ENCODE measurements around the gene C11orf98. TPM values are rescaled to one million over a fixed set of nuclear protein-coding genes. Genes with fewer than 3 reads are reported as not detected.

Gene C11orf98
- polyA plus RNA-seq, 1 donor: 60.4 TPM

- Histone ChIP-seq H3K4me1 (ENCODE audit: control insufficient read depth, insufficient read depth, low read length) (peaks cover 40% of the 10 kb centered on the region), H3K9me3 (ENCODE audit: control insufficient read depth, low read depth, low read length) (no peaks in the 10 kb centered on the region), H3K27ac (ENCODE audit: low read length) (peak overlapping the region; percentile 78), H3K4me3 (ENCODE audit: low read length) (no peak overlapping the region), H3K27me3 (ENCODE audit: control insufficient read depth, insufficient read depth, low read length) (no peaks in the 10 kb centered on the region), H3K36me3 (ENCODE audit: control insufficient read depth, insufficient read depth, low read length) (peaks cover 37% of the 10 kb centered on the region)
- WGBS (ENCODE audit: insufficient coverage, low lambda C conversion rate): no CpG with 5 or more reads among the region's 15 CpGs
- DNase-seq: peak in 1 of 2 donors; percentile 27
Measured at GRCh38 chr11:62613291-62613778, 51.7 kb downstream of the C11orf98 start.

Other genes with a start within 250 kb of the C11orf98 start
- gene SCGB1A1, start 246.2 kb downstream of the C11orf98 start, polyA plus RNA-seq: not detected
- gene AHNAK, start 118.4 kb downstream of the C11orf98 start, polyA plus RNA-seq: 134 TPM
- 2,426 TPM for gene EEF1G, start 91.3 kb downstream of the C11orf98 start, polyA plus RNA-seq
- gene TUT1, start 73.7 kb downstream of the C11orf98 start, polyA plus RNA-seq: 18.7 TPM
- gene MTA2, start 63.3 kb downstream of the C11orf98 start, polyA plus RNA-seq: 51.6 TPM
- 25.3 TPM for gene EML3, start 52.4 kb downstream of the C11orf98 start, polyA plus RNA-seq
- gene ROM1, start 52.0 kb downstream of the C11orf98 start, polyA plus RNA-seq: 4.5 TPM
- gene B3GAT3, start 43.2 kb downstream of the C11orf98 start, polyA plus RNA-seq: 40.0 TPM
- 272 TPM for gene GANAB, start 18.6 kb downstream of the C11orf98 start, polyA plus RNA-seq
- 15.2 TPM for gene INTS5, start 11.9 kb downstream of the C11orf98 start, polyA plus RNA-seq
- gene CSKMT, start 102 bp upstream of the C11orf98 start, polyA plus RNA-seq: 8.7 TPM
- 10.4 TPM for gene UQCC3, start 6.5 kb upstream of the C11orf98 start, polyA plus RNA-seq
- gene LBHD1, start 7.1 kb upstream of the C11orf98 start, polyA plus RNA-seq: 5.7 TPM
- 146 TPM for gene UBXN1, start 13.9 kb upstream of the C11orf98 start, polyA plus RNA-seq
- 2.9 TPM for gene LRRN4CL, start 24.3 kb upstream of the C11orf98 start, polyA plus RNA-seq
- 38.6 TPM for gene BSCL2, start 42.2 kb upstream of the C11orf98 start, polyA plus RNA-seq
- gene GNG3, start 42.5 kb upstream of the C11orf98 start, polyA plus RNA-seq: 10.9 TPM
- 65.1 TPM for gene HNRNPUL2, start 62.2 kb upstream of the C11orf98 start, polyA plus RNA-seq
- gene TTC9C, start 63.3 kb upstream of the C11orf98 start, polyA plus RNA-seq: 37.9 TPM
- gene ZBTB3, start 89.0 kb upstream of the C11orf98 start, polyA plus RNA-seq: 7.2 TPM
- gene POLR2G, start 96.4 kb upstream of the C11orf98 start, polyA plus RNA-seq: 87.5 TPM
- 28.5 TPM for gene TAF6L, start 106.2 kb upstream of the C11orf98 start, polyA plus RNA-seq
- gene TMEM179B, start 122.2 kb upstream of the C11orf98 start, polyA plus RNA-seq: 69.5 TPM
- gene TMEM223, start 126.8 kb upstream of the C11orf98 start, polyA plus RNA-seq: 18.4 TPM
- gene NXF1, start 140.2 kb upstream of the C11orf98 start, polyA plus RNA-seq: 89.3 TPM
- gene STX5, start 166.8 kb upstream of the C11orf98 start, polyA plus RNA-seq: 42.4 TPM
- 0.76 TPM for gene TEX54, start 167.6 kb upstream of the C11orf98 start, polyA plus RNA-seq
- gene WDR74, start 174.4 kb upstream of the C11orf98 start, polyA plus RNA-seq: 38.4 TPM
- gene SLC3A2, start 215.7 kb upstream of the C11orf98 start, polyA plus RNA-seq: 182 TPM